Frontal cortex (tissue), 4 donors: ENCODE data around the gene PHC1. TPM values are rescaled to one million over a fixed set of nuclear protein-coding genes. Genes with fewer than 3 reads are reported as not detected.

ENCODE experiments used
- DNase-seq, 2 donors: peaks; one replicate each; pipeline ENCODE4 v3.0.0; 2012; ENCODE audit warnings: low spot score in 2 of 2
- FAIRE-seq: peaks from 2 replicates; lab custom pipeline; 2012; peaks lifted over from hg19 to GRCh38; lab: Jason Lieb, UNC
- total RNA-seq: library from RNA; depleted of rRNA; stranded (reverse); fragments of >200 nt; gene quantifications from one replicate; pipeline ENCODE4 v1.2.3, GENCODE V29; 2014
- donor health status: control.
- donor health status: control.
- donor health status: control.

PHC1 gene
- total RNA-seq, 1 donor from 2014 or later: 24.9 TPM

- DNase-seq: no peak
- no peak for FAIRE-seq
Observed at GRCh38 chr12:8947737-8948136, 33.4 kb downstream of the PHC1 start.

- no peak for FAIRE-seq
- no peak for DNase-seq
Observed at GRCh38 chr12:8948701-8949341, 34.5 kb downstream of the PHC1 start.

- DNase-seq (peak; percentile 81 to 89), FAIRE-seq (peak; percentile 81)
Observed at GRCh38 chr12:8949342-8950220, 35.3 kb downstream of the PHC1 start, which contains the start of gene M6PR. Gene M6PR, minus strand, starts transcription at chr12:8949645. Its CDS starts 3,241 bp downstream, at chr12:8946404.

- no peak for FAIRE-seq
- no peak for DNase-seq
Observed at GRCh38 chr12:8950221-8950527, 35.9 kb downstream of the PHC1 start.

- no peak for DNase-seq
- no peak for FAIRE-seq
Observed at GRCh38 chr12:8950702-8951478, 36.6 kb downstream of the PHC1 start.

GRCh38 chr12:8951744-8952143 lies 37.4 kb downstream of the PHC1 start:
- no peak for FAIRE-seq
- DNase-seq: no peak

- DNase-seq (no peak), FAIRE-seq (no peak)
Observed at GRCh38 chr12:8953773-8954402, 39.6 kb downstream of the PHC1 start.

- DNase-seq: no peak
- no peak for FAIRE-seq
Observed at GRCh38 chr12:8956073-8956472, 41.8 kb downstream of the PHC1 start.

- FAIRE-seq: no peak
Observed at GRCh38 chr12:8956772-8957171, 42.5 kb downstream of the PHC1 start.

GRCh38 chr12:8957561-8957960 lies 43.3 kb downstream of the PHC1 start:
- DNase-seq (no peak), FAIRE-seq (no peak)

More at GRCh38 chr12:8956772-8957171, 42.5 kb downstream of the PHC1 start:
- DNase-seq: no peak

- FAIRE-seq: no peak
- no peak for DNase-seq
Observed at GRCh38 chr12:8958066-8958465, 43.8 kb downstream of the PHC1 start.

- FAIRE-seq: no peak
- no peak for DNase-seq
Observed at GRCh38 chr12:8960176-8960575, 45.9 kb downstream of the PHC1 start.

- DNase-seq: no peak
- no peak for FAIRE-seq
Observed at GRCh38 chr12:8968761-8969160, 54.5 kb downstream of the PHC1 start.

GRCh38 chr12:8969861-8970411 lies 55.6 kb downstream of the PHC1 start:
- FAIRE-seq: no peak
- no peak for DNase-seq

- DNase-seq (no peak), FAIRE-seq (no peak)
Observed at GRCh38 chr12:8970432-8970831, 56.1 kb downstream of the PHC1 start.

- DNase-seq (no peak), FAIRE-seq (no peak)
Observed at GRCh38 chr12:8980137-8980536, 65.8 kb downstream of the PHC1 start.

- no peak for FAIRE-seq
Observed at GRCh38 chr12:8985213-8985754, 71.0 kb downstream of the PHC1 start.

GRCh38 chr12:8987163-8987562 lies 72.9 kb downstream of the PHC1 start:
- DNase-seq (no peak), FAIRE-seq (no peak)

More at GRCh38 chr12:8985213-8985754, 71.0 kb downstream of the PHC1 start:
- DNase-seq: no peak

GRCh38 chr12:8987685-8988084 lies 73.4 kb downstream of the PHC1 start:
- DNase-seq (no peak), FAIRE-seq (no peak)

GRCh38 chr12:8989413-8989812 lies 75.1 kb downstream of the PHC1 start, which contains the start of gene KLRG1:
Gene KLRG1, plus strand, starts transcription at chr12:8989546. Its CDS starts 90 bp downstream, at chr12:8989636.
- FAIRE-seq: no peak

More at GRCh38 chr12:8989413-8989812, 75.1 kb downstream of the PHC1 start, which contains the start of gene KLRG1:
- DNase-seq: no peak
